Immature natural killer cell (primary cell): ENCODE results near the gene SLC26A4. TPM values are rescaled to one million over a fixed set of nuclear protein-coding genes. Genes with fewer than 3 reads are reported as not detected.

Experiments
- DNase-seq, 3 donors: peaks; one replicate each; pipeline ENCODE4 v3.0.0; 2022; ENCODE audit warnings: mixed read lengths in 1 of 3
- H3K27ac Mint-ChIP-seq, 6 donors: one replicate each; pipeline ENCODE4 v1.8.0; 2020; ENCODE audit warnings: mixed read lengths in 6 of 6, mild to moderate bottlenecking in 5 of 6, inconsistent platforms in 4 of 6, moderate library complexity in 3 of 6
- H3K27me3 Mint-ChIP-seq, 3 donors: one replicate each; pipeline ENCODE4 v1.8.0; 2020 to 2021; ENCODE audit warnings: low read depth in 3 of 3, mild to moderate bottlenecking in 3 of 3, mixed read lengths in 3 of 3, moderate library complexity in 3 of 3, inconsistent platforms in 1 of 3
- H3K36me3 Mint-ChIP-seq, 3 donors: one replicate each; pipeline ENCODE4 v1.8.0; 2020; ENCODE audit warnings: mixed read lengths in 3 of 3, inconsistent platforms in 2 of 3, mild to moderate bottlenecking in 2 of 3
- H3K4me1 Mint-ChIP-seq, 2 donors: one replicate each; pipeline ENCODE4 v1.8.0; 2020; ENCODE audit warnings: inconsistent platforms in 2 of 2, mild to moderate bottlenecking in 2 of 2, mixed read lengths in 2 of 2, moderate library complexity in 1 of 2
- H3K4me3 Mint-ChIP-seq, 5 donors: one replicate each; pipeline ENCODE4 v1.8.0; 2020; ENCODE audit warnings: mild to moderate bottlenecking in 5 of 5, mixed read lengths in 5 of 5, inconsistent platforms in 3 of 5, moderate library complexity in 3 of 5
- H3K9me3 Mint-ChIP-seq, 6 donors: one replicate each; pipeline ENCODE4 v1.8.0; 2020; ENCODE audit warnings: mild to moderate bottlenecking in 6 of 6, mixed read lengths in 6 of 6, inconsistent platforms in 4 of 6, moderate library complexity in 3 of 6
- polyA plus RNA-seq, 3 donors: library from polyadenylated mRNA; unstranded; fragments of 300-500 nt; fragmentation: Illumina TruSeq; gene quantifications; one replicate each; pipeline ENCODE4 v1.2.3, GENCODE V29; 2021

Gene SLC26A4
- polyA plus RNA-seq, 3 donors from 2014 or later, result not detected

- no peak for DNase-seq
- Mint-ChIP-seq H3K36me3 (no peaks in the 10 kb centered on the region), H3K9me3 (no peaks in the 10 kb centered on the region), H3K27me3 (peaks cover 0 to 3% (median 2%) of the 10 kb centered on the region in 3 donors), H3K4me1 (no peaks in the 10 kb centered on the region), H3K27ac (no peak overlapping the region), H3K4me3 (no peak overlapping the region)
Observed at GRCh38 chr7:107692501-107692900, 31.9 kb downstream of the SLC26A4 start.

GRCh38 chr7:107693396-107693795, 32.8 kb downstream of the SLC26A4 start:
- H3K9me3 Mint-ChIP-seq, result no peaks in the 10 kb centered on the region
- H3K4me1 Mint-ChIP-seq, result no peaks in the 10 kb centered on the region
- no peaks in the 10 kb centered on the region for H3K36me3 Mint-ChIP-seq
- no peak for DNase-seq
- no peak overlapping the region for H3K4me3 Mint-ChIP-seq
- no peak overlapping the region for H3K27ac Mint-ChIP-seq
- peaks cover 0 to 3% (median 0%) of the 10 kb centered on the region in 3 donors for H3K27me3 Mint-ChIP-seq

DNA sequence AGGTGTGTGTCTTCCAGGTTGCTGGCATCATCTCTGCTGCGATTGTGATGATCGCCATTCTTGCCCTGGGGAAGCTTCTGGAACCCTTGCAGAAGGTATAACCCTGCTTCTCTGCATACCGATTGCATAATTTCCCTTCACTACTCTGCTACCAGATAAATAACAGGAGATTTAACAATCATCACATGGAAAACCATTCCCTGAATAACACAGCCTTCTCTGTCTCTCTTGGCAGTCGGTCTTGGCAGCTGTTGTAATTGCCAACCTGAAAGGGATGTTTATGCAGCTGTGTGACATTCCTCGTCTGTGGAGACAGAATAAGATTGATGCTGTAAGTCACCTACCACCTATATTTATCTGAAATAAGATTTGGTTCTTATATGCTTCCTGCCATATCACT, 33.8 kb downstream of the SLC26A4 start:
- H3K4me1 Mint-ChIP-seq, result no peaks in the 10 kb centered on the region
- H3K27me3 Mint-ChIP-seq, result peaks cover 0 to 3% (median 0%) of the 10 kb centered on the region in 3 donors
- H3K36me3 Mint-ChIP-seq, result no peaks in the 10 kb centered on the region
- H3K9me3 Mint-ChIP-seq, result no peaks in the 10 kb centered on the region
- no peak overlapping the region for H3K27ac Mint-ChIP-seq
- H3K4me3 Mint-ChIP-seq, result no peak overlapping the region
- no peak for DNase-seq

GRCh38 chr7:107696330-107696946, 35.8 kb downstream of the SLC26A4 start:
- H3K27ac Mint-ChIP-seq, result no peak overlapping the region
- peaks cover 0 to 6% (median 0%) of the 10 kb centered on the region in 3 donors for H3K27me3 Mint-ChIP-seq
- H3K36me3 Mint-ChIP-seq, result no peaks in the 10 kb centered on the region

DNA sequence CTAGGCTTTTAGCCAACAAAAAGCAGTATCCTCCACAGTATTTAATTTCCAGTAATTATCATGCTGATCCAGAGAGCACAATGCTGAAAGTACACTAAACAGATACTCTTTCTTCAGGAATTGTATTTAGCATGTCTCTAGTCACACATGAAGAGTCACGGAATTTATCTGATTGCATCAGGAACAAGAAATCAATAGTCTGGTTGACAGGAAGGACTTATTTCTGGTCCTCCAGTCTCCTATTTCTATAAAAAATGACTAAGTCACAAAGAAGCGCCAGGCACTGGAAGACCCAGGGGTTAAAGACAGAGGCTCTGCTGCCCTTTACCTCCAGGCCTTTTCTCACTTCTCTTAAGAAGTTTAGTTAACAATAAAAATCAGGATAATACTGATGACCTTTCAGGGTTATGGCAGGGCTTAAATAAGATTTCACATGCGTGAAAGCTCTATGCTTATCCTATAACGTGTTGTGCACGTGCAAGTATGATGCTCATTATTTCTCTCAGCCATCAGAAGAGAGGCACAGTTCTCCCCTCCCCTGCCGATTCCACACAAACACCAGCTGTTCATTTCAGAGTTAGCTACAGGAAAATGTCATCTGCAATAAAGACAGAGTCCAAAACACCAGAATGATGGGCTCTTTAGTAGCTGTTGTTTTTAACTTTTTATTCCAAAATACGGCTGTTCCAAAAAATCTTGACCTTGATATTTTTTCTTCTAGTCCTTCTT, 36.9 kb downstream of the SLC26A4 start:
- Mint-ChIP-seq H3K4me1 (no peaks in the 10 kb centered on the region), H3K27ac (no peak overlapping the region), H3K4me3 (no peak overlapping the region), H3K36me3 (no peaks in the 10 kb centered on the region), H3K9me3 (no peaks in the 10 kb centered on the region), H3K27me3 (peaks cover 0 to 10% (median 4%) of the 10 kb centered on the region in 3 donors)
- no peak for DNase-seq

More at GRCh38 chr7:107696330-107696946, 35.8 kb downstream of the SLC26A4 start:
- Mint-ChIP-seq H3K4me1 (no peaks in the 10 kb centered on the region), H3K4me3 (no peak overlapping the region), H3K9me3 (no peaks in the 10 kb centered on the region)
- no peak for DNase-seq

DNA sequence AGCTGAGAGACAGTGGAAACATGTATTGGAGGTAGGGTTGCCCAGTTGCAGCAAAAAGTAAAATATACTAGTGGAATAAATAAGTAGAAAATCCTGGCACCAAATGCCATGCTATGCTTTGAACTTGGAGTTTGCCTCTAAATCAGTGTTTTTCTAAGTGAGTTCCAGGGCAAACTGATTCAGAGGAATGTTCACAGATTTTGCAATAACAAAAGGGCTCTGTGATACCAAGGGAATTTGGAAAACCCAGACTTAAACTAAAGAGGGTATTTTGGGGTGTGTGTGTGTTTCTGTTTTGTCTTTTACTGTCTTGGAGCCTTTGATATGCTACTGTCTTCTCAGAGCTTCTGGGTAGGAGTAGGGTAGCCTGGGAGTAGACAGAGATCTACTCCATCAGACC, 39.9 kb downstream of the SLC26A4 start:
- no peak for DNase-seq
- no peak overlapping the region for H3K27ac Mint-ChIP-seq
- peaks cover 1 to 7% (median 4%) of the 10 kb centered on the region in 3 donors for H3K27me3 Mint-ChIP-seq
- no peaks in the 10 kb centered on the region for H3K36me3 Mint-ChIP-seq
- H3K9me3 Mint-ChIP-seq, result no peaks in the 10 kb centered on the region
- H3K4me1 Mint-ChIP-seq, result no peaks in the 10 kb centered on the region
- no peak overlapping the region for H3K4me3 Mint-ChIP-seq

DNA sequence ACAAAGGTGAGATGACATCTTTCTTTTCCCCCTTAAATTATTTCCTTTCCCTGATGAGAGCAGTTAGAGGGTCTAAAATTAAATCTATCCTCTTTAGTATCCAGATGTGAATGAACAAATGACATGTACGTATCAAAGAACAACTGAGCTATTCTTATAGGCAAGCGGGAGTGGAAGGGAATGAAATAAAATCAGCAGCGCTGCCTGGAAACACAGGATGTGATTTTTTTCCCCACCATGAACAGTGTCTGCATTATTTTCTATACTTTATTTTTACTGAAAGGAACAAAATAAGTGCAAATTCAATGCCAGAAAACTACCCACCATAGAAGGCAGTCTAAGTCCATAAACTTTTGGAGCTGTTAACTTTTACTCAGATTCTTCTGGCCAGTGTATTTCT, 40.6 kb downstream of the SLC26A4 start:
- Mint-ChIP-seq H3K36me3 (no peaks in the 10 kb centered on the region), H3K27ac (no peak overlapping the region), H3K27me3 (peaks cover 1 to 7% (median 4%) of the 10 kb centered on the region in 3 donors), H3K4me3 (no peak overlapping the region), H3K9me3 (no peaks in the 10 kb centered on the region), H3K4me1 (no peaks in the 10 kb centered on the region)
- no peak for DNase-seq

- Mint-ChIP-seq H3K9me3 (no peaks in the 10 kb centered on the region), H3K4me3 (no peak overlapping the region), H3K27me3 (peaks cover 1 to 7% (median 4%) of the 10 kb centered on the region in 3 donors), H3K27ac (no peak overlapping the region), H3K36me3 (no peaks in the 10 kb centered on the region), H3K4me1 (no peaks in the 10 kb centered on the region)
- no peak for DNase-seq
Observed at GRCh38 chr7:107703219-107703618, 42.6 kb downstream of the SLC26A4 start.

DNA sequence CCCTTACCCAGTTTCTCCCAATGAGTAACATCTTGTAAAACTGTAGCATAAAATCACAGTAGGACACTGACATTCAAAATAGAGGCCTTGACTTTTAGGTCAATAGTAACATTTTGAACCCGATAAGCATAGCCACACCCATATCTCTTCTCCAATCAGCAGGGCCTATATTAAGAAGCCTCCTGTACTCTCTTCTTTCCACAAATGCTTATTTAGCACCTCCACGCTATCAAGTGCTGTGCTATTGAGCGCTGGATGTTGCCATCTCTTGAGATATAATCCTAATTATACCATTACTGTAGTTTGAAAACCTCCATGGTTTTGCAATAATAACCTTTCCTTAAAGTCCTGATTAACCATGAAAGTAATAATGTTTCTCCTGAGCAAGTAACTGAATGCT, 43.2 kb downstream of the SLC26A4 start:
- H3K27me3 Mint-ChIP-seq, result peaks cover 1 to 7% (median 4%) of the 10 kb centered on the region in 3 donors
- no peaks in the 10 kb centered on the region for H3K4me1 Mint-ChIP-seq
- H3K4me3 Mint-ChIP-seq, result no peak overlapping the region
- peaks cover 0 to 2% (median 0%) of the 10 kb centered on the region in 3 donors for H3K36me3 Mint-ChIP-seq
- no peaks in the 10 kb centered on the region for H3K9me3 Mint-ChIP-seq
- no peak overlapping the region for H3K27ac Mint-ChIP-seq
- DNase-seq, result no peak

GRCh38 chr7:107708956-107709355, 48.3 kb downstream of the SLC26A4 start:
- Mint-ChIP-seq H3K27me3 (peaks cover 0 to 7% (median 0%) of the 10 kb centered on the region in 3 donors), H3K4me1 (no peaks in the 10 kb centered on the region), H3K9me3 (no peaks in the 10 kb centered on the region), H3K36me3 (peaks cover 0 to 4% (median 0%) of the 10 kb centered on the region in 3 donors), H3K27ac (no peak overlapping the region), H3K4me3 (no peak overlapping the region)
- DNase-seq, result no peak

DNA sequence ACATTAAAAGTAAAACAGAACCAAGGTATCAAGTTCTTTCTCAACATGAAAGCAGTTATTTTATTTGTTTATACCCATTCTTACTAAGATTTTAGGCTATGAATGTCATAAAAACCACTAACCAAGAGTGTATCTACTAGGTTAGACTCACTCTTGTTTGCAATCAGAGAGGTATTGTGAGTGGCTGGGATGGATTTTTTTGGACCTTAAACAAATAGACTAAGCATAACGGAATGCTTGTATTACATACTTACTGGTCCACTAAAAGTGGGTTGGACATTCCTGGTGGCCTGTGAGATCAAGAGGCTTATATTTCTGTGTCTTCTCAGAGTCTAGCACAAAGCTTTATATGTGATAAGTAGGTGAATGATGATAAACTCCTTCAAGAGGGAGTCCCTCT, 50.7 kb downstream of the SLC26A4 start:
- DNase-seq, result no peak
- no peak overlapping the region for H3K4me3 Mint-ChIP-seq
- no peaks in the 10 kb centered on the region for H3K9me3 Mint-ChIP-seq
- H3K27ac Mint-ChIP-seq, result no peak overlapping the region
- H3K36me3 Mint-ChIP-seq, result peaks cover 0 to 4% (median 0%) of the 10 kb centered on the region in 3 donors
- H3K27me3 Mint-ChIP-seq, result peaks cover 0 to 7% (median 0%) of the 10 kb centered on the region in 3 donors
- no peaks in the 10 kb centered on the region for H3K4me1 Mint-ChIP-seq

- DNase-seq, result no peak
- no peaks in the 10 kb centered on the region for H3K9me3 Mint-ChIP-seq
- H3K27ac Mint-ChIP-seq, result peak overlapping the region in 1 of 6 donors; percentile 12
- no peak overlapping the region for H3K4me3 Mint-ChIP-seq
- H3K27me3 Mint-ChIP-seq, result peaks cover 0 to 7% (median 0%) of the 10 kb centered on the region in 3 donors
- H3K36me3 Mint-ChIP-seq, result peaks cover 0 to 4% (median 0%) of the 10 kb centered on the region in 3 donors
- H3K4me1 Mint-ChIP-seq, result no peaks in the 10 kb centered on the region
Observed at GRCh38 chr7:107712025-107712424, 51.4 kb downstream of the SLC26A4 start.

DNA sequence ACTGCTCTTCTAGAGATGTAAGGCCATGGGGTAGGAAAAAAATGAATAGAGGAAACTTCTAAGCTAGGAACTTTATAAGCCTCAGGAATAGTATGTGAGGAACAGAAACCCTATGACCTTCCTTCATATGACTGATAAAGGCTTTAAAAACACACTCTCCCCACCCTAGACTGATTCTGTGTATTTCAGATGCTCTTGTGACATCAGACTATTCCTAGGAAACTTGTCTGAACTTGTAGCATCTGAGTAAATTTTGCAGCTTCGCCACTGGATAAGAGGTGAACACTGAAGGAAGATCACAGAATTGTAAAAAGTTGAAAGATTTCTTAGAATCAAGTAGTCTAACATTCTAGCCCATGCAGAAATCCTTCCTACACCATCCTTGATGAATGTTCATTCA, 52.3 kb downstream of the SLC26A4 start:
- no peaks in the 10 kb centered on the region for H3K9me3 Mint-ChIP-seq

GRCh38 chr7:107715531-107715930, 54.9 kb downstream of the SLC26A4 start:
- no peaks in the 10 kb centered on the region for H3K36me3 Mint-ChIP-seq
- no peak overlapping the region for H3K27ac Mint-ChIP-seq
- H3K4me3 Mint-ChIP-seq, result no peak overlapping the region
- no peaks in the 10 kb centered on the region for H3K9me3 Mint-ChIP-seq
- no peaks in the 10 kb centered on the region for H3K4me1 Mint-ChIP-seq
- H3K27me3 Mint-ChIP-seq, result peaks cover 0 to 3% (median 2%) of the 10 kb centered on the region in 3 donors
- no peak for DNase-seq

More for the DNA sequence above, 52.3 kb downstream of the SLC26A4 start:
- Mint-ChIP-seq H3K27ac (no peak overlapping the region), H3K4me3 (no peak overlapping the region), H3K27me3 (peaks cover 0 to 7% (median 0%) of the 10 kb centered on the region in 3 donors), H3K36me3 (peaks cover 0 to 4% (median 0%) of the 10 kb centered on the region in 3 donors), H3K4me1 (no peaks in the 10 kb centered on the region)
- no peak for DNase-seq
